ENCODE data around the gene PLCH1.

PLCH1 gene

GRCh38 chr3:155690921-155691320 is 54.0 kb downstream of the PLCH1 start:
- no peak for TF ChIP-seq CTCF (IDR thresholded peaks at IDR 0.05; ENCODE audit: insufficient read depth, low read depth, low read length, missing control alignments)
- no peak for DNase-seq (ENCODE audit: low read depth)
- H3K4me3 ChIP-seq (ENCODE audit: low read depth, low read length): no peak overlapping the region

DNA sequence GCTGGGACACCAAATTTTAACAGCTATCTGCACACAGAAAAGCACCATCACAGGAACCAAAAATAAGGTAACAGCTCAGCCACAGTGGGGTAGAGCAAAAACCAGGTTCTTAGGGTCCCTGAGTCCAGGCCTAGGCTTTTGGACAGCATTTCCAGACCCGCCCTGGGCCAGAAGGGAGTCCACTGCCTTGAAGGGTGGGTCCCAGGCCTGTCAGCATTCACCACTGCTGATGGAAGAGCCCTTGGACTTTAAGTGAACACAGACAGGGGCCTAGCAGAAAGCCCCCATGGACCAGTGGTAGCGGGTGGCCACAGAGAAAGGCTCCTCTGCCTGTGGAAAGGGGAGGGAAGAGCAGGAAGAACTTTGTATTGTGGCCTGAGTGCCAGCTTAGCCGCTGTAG is 56.4 kb downstream of the PLCH1 start:
- TF ChIP-seq CTCF (IDR thresholded peaks at IDR 0.05; ENCODE audit: insufficient read depth, low read depth, low read length, missing control alignments): no peak
- no peak overlapping the region for H3K4me3 ChIP-seq (ENCODE audit: low read depth, low read length)
- no peak for DNase-seq (ENCODE audit: low read depth)

DNA sequence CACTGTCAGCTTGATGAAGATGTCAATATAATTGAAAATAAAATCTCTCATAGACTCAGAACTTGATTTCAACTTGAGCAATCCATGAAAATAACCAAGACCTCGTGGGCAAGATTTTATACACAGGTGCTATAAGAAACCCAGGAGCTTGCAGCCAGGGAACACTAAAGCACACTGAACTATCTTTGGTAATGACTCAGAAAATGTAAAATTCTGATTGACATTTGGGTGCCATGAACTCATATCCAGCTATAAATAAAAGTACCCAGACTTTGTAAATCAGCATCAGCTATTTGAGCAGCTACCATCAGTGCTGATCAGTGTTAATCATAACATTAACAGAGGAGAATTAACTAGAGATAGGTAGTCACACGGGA is 61.5 kb downstream of the PLCH1 start:
- H3K4me3 ChIP-seq (ENCODE audit: low read depth, low read length): no peak overlapping the region
- DNase-seq (ENCODE audit: low read depth): no peak
- no peak for TF ChIP-seq CTCF (IDR thresholded peaks at IDR 0.05; ENCODE audit: insufficient read depth, low read depth, low read length, missing control alignments)

DNA sequence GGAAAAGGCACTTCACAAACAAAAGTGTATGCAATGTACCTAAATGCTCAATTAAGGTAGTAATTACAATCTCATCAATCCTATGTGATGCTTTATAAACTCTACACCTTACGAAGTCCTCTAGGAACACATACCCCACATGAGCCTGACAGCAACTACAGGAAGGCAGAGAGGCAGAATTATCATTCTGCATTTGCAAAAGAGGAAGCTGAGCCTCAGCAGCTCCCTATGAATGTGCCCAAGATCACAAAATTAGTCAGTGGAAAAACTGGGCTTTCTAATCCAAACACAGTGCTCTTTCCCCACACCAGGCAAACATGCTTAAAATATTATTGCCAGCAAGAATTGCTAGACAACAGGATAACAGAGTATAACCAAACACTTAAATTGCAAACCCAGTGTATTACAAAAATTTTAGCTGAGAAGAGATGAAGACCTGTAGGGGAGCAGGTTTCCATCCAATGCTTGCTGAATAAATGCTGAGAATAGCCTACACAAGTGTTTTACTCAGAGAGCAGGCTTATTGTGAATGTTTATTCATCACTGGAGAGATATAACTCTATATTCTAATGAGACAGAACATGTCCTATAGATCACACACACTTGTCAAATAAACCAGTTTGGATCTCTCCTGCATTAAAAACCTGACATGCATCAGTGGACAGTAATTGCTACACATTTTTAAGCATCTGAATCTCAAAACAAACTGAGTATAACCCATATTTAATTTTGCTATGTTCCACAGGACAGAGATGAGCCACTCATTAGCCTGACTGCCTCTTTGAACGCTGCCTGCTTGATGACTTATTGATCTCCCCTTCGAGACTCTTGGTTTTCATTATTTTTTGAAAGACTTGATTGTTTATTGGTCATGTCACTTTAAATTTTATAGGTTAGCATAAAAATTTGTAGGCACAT is 62.2 kb downstream of the PLCH1 start:
- no peak for TF ChIP-seq CTCF (IDR thresholded peaks at IDR 0.05; ENCODE audit: insufficient read depth, low read depth, low read length, missing control alignments)
- DNase-seq (ENCODE audit: low read depth): no peak
- H3K4me3 ChIP-seq (ENCODE audit: low read depth, low read length): no peak overlapping the region

GRCh38 chr3:155676252-155676981 is 68.5 kb downstream of the PLCH1 start:
- no peak overlapping the region for H3K4me3 ChIP-seq (ENCODE audit: low read depth, low read length)
- TF ChIP-seq CTCF (IDR thresholded peaks at IDR 0.05; ENCODE audit: insufficient read depth, low read depth, low read length, missing control alignments): no peak
- DNase-seq (ENCODE audit: low read depth): no peak

DNA sequence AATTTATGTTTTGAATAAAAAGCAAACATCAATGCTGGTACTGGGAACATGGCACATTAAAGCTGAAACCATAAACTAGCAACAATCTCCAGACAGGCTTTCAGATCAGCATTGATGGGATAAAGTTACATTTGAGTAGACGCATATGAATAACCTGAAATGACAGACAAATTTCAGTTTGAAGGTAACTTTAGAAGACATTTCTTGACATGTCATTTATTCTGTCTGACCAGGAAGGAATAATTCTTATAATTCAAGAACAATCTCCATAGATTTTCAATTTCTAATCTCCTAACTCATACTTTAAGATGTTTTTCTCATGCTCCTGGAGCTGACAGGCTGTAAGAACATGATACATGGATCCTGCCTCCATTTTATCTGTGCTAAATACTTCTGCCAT is 69.8 kb downstream of the PLCH1 start:
- no peak for DNase-seq (ENCODE audit: low read depth)
- TF ChIP-seq CTCF (IDR thresholded peaks at IDR 0.05; ENCODE audit: insufficient read depth, low read depth, low read length, missing control alignments): no peak
- no peak overlapping the region for H3K4me3 ChIP-seq (ENCODE audit: low read depth, low read length)
